HEK293T (cell line): ENCODE data around the gene OPCML.

ENCODE experiments used
- CTCF ChIA-PET: fragments of 350-600 bp; formaldehyde crosslinking; extraction: SDS; loops from one replicate; lab custom pipeline; 2021; ENCODE audit warnings: antibody characterized with exemption, inconsistent platforms; lab: Yijun Ruan, JAX
- POLR2A ChIA-PET: fragments of 350-600 bp; formaldehyde crosslinking; extraction: SDS; loops from one replicate; lab custom pipeline; 2020; ENCODE audit warnings: antibody characterized with exemption, inconsistent platforms; lab: Yijun Ruan, JAX
- DNase-seq: peaks from one replicate; pipeline ENCODE4 v3.0.0; 2012; ENCODE audit warnings: mixed read lengths; ENCODE audit errors: extremely low spot score
- ARNT ChIP-seq: fragments of 450-650 bp; IDR thresholded peaks from 2 replicates; pipeline ENCODE4 v1.6.1; 2017; ENCODE audit warnings: mild to moderate bottlenecking
- BHLHE40 ChIP-seq: fragments of 450-650 bp; IDR thresholded peaks from 2 replicates; pipeline ENCODE4 v1.6.1; 2016; ENCODE audit warnings: mild to moderate bottlenecking, moderate library complexity, borderline replicate concordance
- CTBP1 ChIP-seq: fragments of 450-650 bp; IDR thresholded peaks from 2 replicates; pipeline ENCODE4 v1.6.1; 2016; ENCODE audit warnings: borderline replicate concordance
- ELF4 ChIP-seq: fragments of 450-650 bp; IDR thresholded peaks from 2 replicates; pipeline ENCODE4 v1.6.1; 2017; ENCODE audit warnings: antibody characterized with exemption
- FOXA1 ChIP-seq: fragments of 450-650 bp; IDR thresholded peaks from 2 replicates; pipeline ENCODE4 v1.6.1; 2016; ENCODE audit warnings: mild to moderate bottlenecking
- FOXK2 ChIP-seq: fragments of 450-650 bp; IDR thresholded peaks from 2 replicates; pipeline ENCODE4 v1.6.1; 2016; ENCODE audit warnings: mild to moderate bottlenecking
- FOXM1 ChIP-seq: fragments of 450-650 bp; IDR thresholded peaks from 2 replicates; pipeline ENCODE4 v1.6.1; 2017; ENCODE audit warnings: mild to moderate bottlenecking, borderline replicate concordance
- HDGF ChIP-seq: fragments of 450-650 bp; IDR thresholded peaks from 2 replicates; pipeline ENCODE4 v1.6.1; 2017; ENCODE audit warnings: antibody characterized with exemption, borderline replicate concordance
- L3MBTL2 ChIP-seq: fragments of 450-650 bp; conservative IDR thresholded peaks from 2 replicates; pipeline ENCODE4 v1.6.1; 2016; ENCODE audit warnings: mild to moderate bottlenecking
- LEF1 ChIP-seq: fragments of 450-650 bp; IDR thresholded peaks from 2 replicates; pipeline ENCODE4 v1.6.1; 2017; ENCODE audit warnings: mild to moderate bottlenecking, borderline replicate concordance
- NFRKB ChIP-seq: fragments of 450-650 bp; IDR thresholded peaks from 2 replicates; pipeline ENCODE4 v1.6.1; 2016; ENCODE audit warnings: mild to moderate bottlenecking, moderate library complexity
- SP1 ChIP-seq: fragments of 450-650 bp; IDR thresholded peaks from 2 replicates; pipeline ENCODE4 v1.6.1; 2017
- SUZ12 ChIP-seq: fragments of 450-650 bp; IDR thresholded peaks from 2 replicates; pipeline ENCODE4 v1.6.1; 2016; ENCODE audit warnings: mild to moderate bottlenecking
- TARDBP ChIP-seq: fragments of 450-650 bp; IDR thresholded peaks from 2 replicates; pipeline ENCODE4 v1.6.1; 2016
- ZNF384 ChIP-seq: fragments of 450-650 bp; IDR thresholded peaks from 2 replicates; pipeline ENCODE4 v1.6.1; 2016
- TF ChIP-seq, protein P1 (sequence below): fragments of 450-650 bp; IDR thresholded peaks from 2 replicates; pipeline ENCODE4 v1.6.1; 2016

Gene OPCML

DNA sequence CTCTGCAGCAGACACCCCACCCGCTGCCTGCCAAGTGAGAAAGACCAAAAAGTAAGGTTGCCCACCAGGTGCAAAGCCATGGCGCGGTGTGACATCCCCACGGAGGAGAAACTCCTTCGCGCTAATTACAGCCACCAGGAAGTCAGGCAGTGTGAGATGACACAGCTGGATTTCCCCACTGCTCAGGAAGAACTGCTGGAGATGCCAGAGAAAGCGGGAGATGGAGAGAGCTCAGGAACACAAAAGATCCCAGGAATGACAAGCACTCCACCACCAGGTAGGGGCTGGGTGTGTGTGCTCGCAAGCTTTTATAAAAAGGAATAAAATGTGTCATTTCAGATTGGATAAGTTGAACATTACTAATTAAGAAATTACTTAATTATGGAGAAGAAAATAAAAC lies 292.7 kb downstream of the OPCML start:
- no peak for DNase-seq
- ChIA-PET CTCF (no interaction called here), POLR2A (no interaction called here)
- TF ChIP-seq LEF1: no peak
- no peak for TF ChIP-seq L3MBTL2
- no peak for TF ChIP-seq FOXM1
- no peak for TF ChIP-seq TARDBP
- no peak for TF ChIP-seq BHLHE40
- no peak for TF ChIP-seq ELF4
- TF ChIP-seq ZNF384: no peak
- TF ChIP-seq CTBP1: no peak
- no peak for TF ChIP-seq ARNT
- TF ChIP-seq FOXK2: no peak
- TF ChIP-seq NFRKB: no peak
- no peak for TF ChIP-seq SP1

DNA sequence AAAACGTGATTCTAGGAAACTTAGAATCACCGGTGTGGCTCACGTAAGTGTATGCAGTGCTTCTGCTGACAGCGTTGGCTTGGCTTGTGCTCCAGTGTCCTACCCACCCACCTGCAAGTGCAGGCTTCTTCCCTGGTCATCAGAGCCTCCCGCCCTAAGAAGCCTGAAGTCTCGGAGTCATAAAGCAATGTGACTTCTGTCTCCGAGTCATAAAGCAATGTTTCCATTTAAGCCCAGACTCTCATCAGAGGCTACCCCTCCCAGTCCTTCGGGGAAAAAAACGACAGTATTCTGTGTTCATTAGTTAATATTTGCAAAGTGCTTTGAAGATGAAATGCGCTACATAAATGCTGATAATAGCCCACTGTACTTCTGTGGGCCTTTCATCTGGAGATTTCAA lies 293.8 kb downstream of the OPCML start:
- CTCF ChIA-PET: no interaction called here
- DNase-seq: no peak
- POLR2A ChIA-PET: no interaction called here
- TF ChIP-seq, protein P1, sequence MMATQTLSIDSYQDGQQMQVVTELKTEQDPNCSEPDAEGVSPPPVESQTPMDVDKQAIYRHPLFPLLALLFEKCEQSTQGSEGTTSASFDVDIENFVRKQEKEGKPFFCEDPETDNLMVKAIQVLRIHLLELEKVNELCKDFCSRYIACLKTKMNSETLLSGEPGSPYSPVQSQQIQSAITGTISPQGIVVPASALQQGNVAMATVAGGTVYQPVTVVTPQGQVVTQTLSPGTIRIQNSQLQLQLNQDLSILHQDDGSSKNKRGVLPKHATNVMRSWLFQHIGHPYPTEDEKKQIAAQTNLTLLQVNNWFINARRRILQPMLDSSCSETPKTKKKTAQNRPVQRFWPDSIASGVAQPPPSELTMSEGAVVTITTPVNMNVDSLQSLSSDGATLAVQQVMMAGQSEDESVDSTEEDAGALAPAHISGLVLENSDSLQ: no peak
- TF ChIP-seq ZNF384: no peak

DNA sequence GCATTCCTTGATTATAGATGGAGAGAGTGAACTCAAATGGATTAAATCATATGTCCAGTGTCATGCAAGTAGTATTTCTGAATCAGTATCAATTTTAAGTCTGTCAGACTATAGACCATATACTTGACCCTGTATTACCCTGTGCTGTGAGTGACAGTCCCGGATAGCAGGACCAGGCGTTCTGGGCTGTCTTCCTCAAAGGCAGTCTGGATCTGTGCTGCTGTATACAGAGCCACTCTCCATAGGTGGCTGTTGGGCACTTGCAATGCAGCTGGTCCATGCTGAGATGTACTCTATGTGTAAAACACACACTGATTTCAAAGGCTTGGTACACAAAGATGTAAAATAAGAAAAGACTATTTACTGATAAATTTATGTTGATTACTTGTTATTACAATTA lies 294.3 kb downstream of the OPCML start:
- TF ChIP-seq TARDBP (no peak), L3MBTL2 (no peak), NFRKB (no peak), SUZ12 (no peak)
- TF ChIP-seq, protein P1: no peak
- ChIA-PET POLR2A (no interaction called here), CTCF (no interaction called here)
- no peak for DNase-seq

DNA sequence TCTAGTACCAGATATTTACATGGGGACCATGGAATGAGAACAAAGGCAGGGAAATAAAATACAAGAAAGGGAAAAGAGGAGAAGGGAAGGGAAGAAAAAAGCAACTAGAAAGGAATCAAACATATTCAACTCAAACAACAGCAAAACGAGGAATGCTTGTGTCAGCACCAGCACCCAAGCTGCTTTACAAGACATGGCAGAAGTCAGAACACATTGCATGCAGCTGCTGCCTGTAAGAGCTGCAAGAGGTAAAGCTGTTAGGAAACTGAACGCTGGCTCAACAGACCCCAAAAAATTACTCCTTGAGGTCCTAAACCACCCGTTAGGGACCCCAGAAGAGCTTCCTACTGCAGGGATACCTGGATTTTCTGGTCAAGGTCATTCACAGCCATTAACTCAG lies 296.9 kb downstream of the OPCML start:
- TF ChIP-seq CTBP1 (no peak), NFRKB (no peak), L3MBTL2 (no peak), ZNF384 (no peak), ELF4 (no peak), TARDBP (no peak), SP1 (no peak), ARNT (no peak), SUZ12 (no peak), FOXM1 (no peak), BHLHE40 (no peak), LEF1 (no peak), FOXA1 (no peak)
- TF ChIP-seq, protein P1: no peak
- CTCF ChIA-PET: no interaction called here
- no peak for DNase-seq
- POLR2A ChIA-PET: no interaction called here

DNA sequence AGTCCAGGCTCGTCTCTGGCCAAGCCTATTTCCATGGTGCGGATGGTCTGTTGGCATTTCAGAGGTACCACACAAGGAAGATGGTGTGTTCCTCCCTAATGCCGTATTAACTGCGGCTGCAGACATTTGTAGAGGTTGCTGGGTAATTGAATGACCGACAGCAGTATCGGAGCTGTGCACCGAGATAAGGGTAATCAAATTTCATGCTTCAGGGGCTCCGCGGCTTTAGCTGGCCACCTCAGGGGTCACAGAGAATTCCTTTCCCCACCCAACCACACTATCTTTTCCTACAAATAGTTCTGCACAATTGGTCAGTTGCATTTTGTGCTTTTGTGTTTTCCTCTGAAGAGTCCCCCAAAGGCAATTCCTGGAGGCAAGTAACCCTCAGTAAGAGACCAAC lies 297.4 kb downstream of the OPCML start:
- no peak for DNase-seq
- POLR2A ChIA-PET: no interaction called here
- CTCF ChIA-PET: no interaction called here
- TF ChIP-seq, protein P1: no peak
- TF ChIP-seq SUZ12: no peak
- TF ChIP-seq FOXM1: no peak
- no peak for TF ChIP-seq ZNF384
- TF ChIP-seq SP1: no peak
- no peak for TF ChIP-seq HDGF
- no peak for TF ChIP-seq CTBP1
- TF ChIP-seq ELF4: no peak
- no peak for TF ChIP-seq ARNT
- no peak for TF ChIP-seq NFRKB
- no peak for TF ChIP-seq TARDBP
- TF ChIP-seq FOXK2: no peak
- TF ChIP-seq BHLHE40: no peak
- TF ChIP-seq LEF1: no peak
- no peak for TF ChIP-seq L3MBTL2
- no peak for TF ChIP-seq FOXA1

DNA sequence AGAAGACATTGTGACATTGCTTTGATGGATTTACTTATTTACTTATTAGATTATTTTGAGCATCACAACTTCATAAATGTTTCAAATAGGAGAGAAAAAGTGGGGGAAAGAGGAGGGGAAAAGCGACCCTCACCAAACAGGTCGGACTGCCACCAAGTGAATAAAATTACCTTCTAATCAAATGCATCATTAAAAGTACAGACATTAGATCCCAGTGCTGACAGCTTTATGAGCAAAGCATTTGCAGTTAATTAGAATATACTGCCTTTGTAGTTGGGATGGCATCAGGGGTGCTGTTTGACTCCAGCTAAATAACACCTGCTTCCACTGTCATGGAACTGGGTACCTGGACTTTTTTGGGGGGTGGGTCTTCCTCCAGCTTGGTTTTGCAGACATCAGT lies 299.6 kb downstream of the OPCML start:
- ChIA-PET POLR2A (no interaction called here), CTCF (no interaction called here)
- TF ChIP-seq HDGF: no peak
- no peak for TF ChIP-seq ARNT
- no peak for TF ChIP-seq L3MBTL2
- no peak for TF ChIP-seq LEF1
- TF ChIP-seq SP1: no peak
- TF ChIP-seq FOXA1: no peak
- no peak for TF ChIP-seq CTBP1
- TF ChIP-seq NFRKB: no peak
- no peak for TF ChIP-seq ELF4
- TF ChIP-seq, protein P1: no peak
- no peak for TF ChIP-seq FOXM1
- TF ChIP-seq FOXK2: no peak
- TF ChIP-seq TARDBP: no peak
- no peak for TF ChIP-seq BHLHE40
- no peak for TF ChIP-seq ZNF384
- no peak for TF ChIP-seq SUZ12
- DNase-seq: no peak
